B cell (primary cell): ENCODE measurements around the gene MYD88. TPM values are rescaled to one million over a fixed set of nuclear protein-coding genes. Genes with fewer than 3 reads are reported as not detected.

Experiments
- ATAC-seq: fragments of 200-7000 bp; cut with Tn5 transposase; one replicate; pipeline ENCODE4 v1.10.0; 2021; ENCODE audit warnings: low read depth, mild to moderate bottlenecking, moderate number of reproducible peaks, moderate library complexity
- CTCF ChIA-PET: fragments of 350-600 bp; sonication (Branson Sonifier 250); formaldehyde crosslinking; loops from one replicate; lab custom pipeline; 2021; ENCODE audit warnings: antibody characterized with exemption, inconsistent platforms; lab: Charles Lee
- POLR2A ChIA-PET: fragments of 350-600 bp; sonication (Branson Sonifier 250); formaldehyde crosslinking; loops from one replicate; lab custom pipeline; 2021; ENCODE audit warnings: antibody characterized with exemption; lab: Charles Lee
- DNase-seq: peaks from one replicate; pipeline ENCODE4 v3.0.0; 2013
- H2AFZ ChIP-seq: 2 replicates; pipeline ENCODE4 v1.6.1; 2012; ENCODE audit warnings: mild to moderate bottlenecking, low read depth, low read length; ENCODE audit not compliant: insufficient read depth, poor library complexity, severe bottlenecking
- H3K27ac ChIP-seq, 2 donors: 1 replicate in 1 of 2; 2 replicates in 1 of 2; pipeline ENCODE4 v1.5.1; 2012 to 2013; ENCODE audit warnings: low read length in 2 of 2, mild to moderate bottlenecking in 2 of 2, moderate library complexity in 1 of 2
- H3K27me3 ChIP-seq, 4 experiments: fragments of 200-600 bp in 1 of 4; sonication (generic) in 1 of 4; replicated peaks in 1 of 4; 1 replicate in 2 of 4; 2 replicates in 2 of 4; pipeline versions ENCODE4 v1.6.1 to v1.7.0; 2013 to 2016; ENCODE audit warnings: low read length in 3 of 4, mild to moderate bottlenecking in 2 of 4, mixed read lengths in 1 of 4, moderate library complexity in 1 of 4; ENCODE audit not compliant: insufficient read depth in 4 of 4, control insufficient read depth in 3 of 4; ENCODE audit errors: control extremely low read depth in 1 of 4
- H3K36me3 ChIP-seq, 2 experiments: replicated peaks in 1 of 2; 1 replicate in 1 of 2; 2 replicates in 1 of 2; pipeline versions ENCODE4 v1.6.1 to v1.7.1; 2013; ENCODE audit warnings: low read length in 1 of 2; ENCODE audit not compliant: insufficient read depth in 2 of 2, control insufficient read depth in 1 of 2; ENCODE audit errors: control extremely low read depth in 1 of 2, extremely low read depth in 1 of 2
- H3K4me1 ChIP-seq, 2 donors: fragments of 200-600 bp in 1 of 2; sonication (generic) in 1 of 2; 1 replicate in 1 of 2; 2 replicates in 1 of 2; pipeline versions ENCODE4 v1.5.1 to v1.6.1; 2013 to 2017; ENCODE audit warnings: low read length in 2 of 2; ENCODE audit not compliant: control insufficient read depth in 2 of 2, insufficient read depth in 2 of 2
- H3K4me2 ChIP-seq: replicated peaks from 2 replicates; pipeline ENCODE3; 2012; ENCODE audit warnings: mild to moderate bottlenecking, low read depth, low read length; ENCODE audit not compliant: poor library complexity, severe bottlenecking
- H3K4me3 ChIP-seq, 5 experiments: fragments of 200-600 bp in 1 of 5; sonication (generic) in 1 of 5; 1 replicate in 3 of 5; 2 replicates in 2 of 5; pipeline versions ENCODE4 v1.5.1 to v1.7.0; 2011 to 2016; ENCODE audit warnings: low read length in 4 of 5, mild to moderate bottlenecking in 4 of 5, low read depth in 2 of 5, control low read depth in 1 of 5, moderate library complexity in 1 of 5; ENCODE audit not compliant: insufficient read depth in 1 of 5; ENCODE audit errors: control extremely low read depth in 1 of 5, extremely low read depth in 1 of 5
- H3K79me2 ChIP-seq: fragments of 200-600 bp; sonication (generic); one replicate; pipeline ENCODE4 v1.6.0; 2016; ENCODE audit warnings: low read length; ENCODE audit not compliant: control insufficient read depth, insufficient read depth
- H3K9ac ChIP-seq: fragments of 200-600 bp; sonication (generic); 2 replicates; pipeline ENCODE4 v1.6.1; 2017; ENCODE audit warnings: mild to moderate bottlenecking, low read length, moderate library complexity
- H3K9me3 ChIP-seq, 3 donors: one replicate each; pipeline versions ENCODE4 v1.6.1 to v1.7.1; 2013; ENCODE audit warnings: low read length in 2 of 3; ENCODE audit not compliant: control insufficient read depth in 2 of 3, insufficient read depth in 1 of 3; ENCODE audit errors: control extremely low read depth in 1 of 3
- H4K20me1 ChIP-seq: 2 replicates; pipeline ENCODE4 v1.6.0; 2012; ENCODE audit warnings: mild to moderate bottlenecking, low read length; ENCODE audit not compliant: insufficient read depth, control insufficient read depth, poor library complexity, severe bottlenecking
- H3K27ac Mint-ChIP-seq: one replicate; pipeline ENCODE4 v1.8.0; 2021; ENCODE audit warnings: mixed read lengths
- H3K27me3 Mint-ChIP-seq: one replicate; pipeline ENCODE4 v1.8.0; 2021; ENCODE audit warnings: mixed read lengths
- H3K4me1 Mint-ChIP-seq: one replicate; pipeline ENCODE4 v1.8.0; 2021; ENCODE audit warnings: mixed read lengths
- H3K4me3 Mint-ChIP-seq: one replicate; pipeline ENCODE4 v1.8.0; 2021; ENCODE audit warnings: mixed read lengths
- H3K9me3 Mint-ChIP-seq: one replicate; pipeline ENCODE4 v1.8.0; 2022; ENCODE audit warnings: mixed read lengths; ENCODE audit not compliant: insufficient read depth
- CTCF ChIP-seq: fragments of 200-600 bp; IDR thresholded peaks from one replicate; pipeline ENCODE4 v1.8.0; 2022; ENCODE audit warnings: antibody characterized with exemption, mild to moderate bottlenecking
- EZH2 ChIP-seq: IDR thresholded peaks from 2 replicates; pipeline ENCODE4 v1.6.1; 2012; ENCODE audit warnings: borderline replicate concordance, low read depth, mild to moderate bottlenecking, moderate library complexity, low read length; ENCODE audit not compliant: insufficient read depth, poor library complexity, severe bottlenecking
- whole genome bisulfite sequencing: methylation state at CpG from one replicate; pipeline ENCODE4 v1.1.5; 2013; ENCODE audit warnings: missing lambda C conversion rate; ENCODE audit not compliant: insufficient coverage; 5-methylcytosine and 5-hydroxymethylcytosine counted together
- intact Hi-C: fragments of 100-400 bp; cut with micrococcal nuclease; formaldehyde crosslinking; loops from one replicate; pipeline ENCODE4 v1.10.0; 2022
- polyA plus RNA-seq: library from polyadenylated mRNA; depleted of rRNA; stranded (reverse); fragments of >200 nt; gene quantifications from 2 replicates; pipeline ENCODE4 v1.2.3, GENCODE V29; 2012
- total RNA-seq, 2 donors: library from RNA; stranded (reverse); fragments of 120-200 nt in 1 of 2; gene quantifications; 1 replicate in 1 of 2; 2 replicates in 1 of 2; pipeline versions ENCODE4 v1.2.3 to v1.2.4, GENCODE V29; 2013 to 2022

Gene MYD88
- total and polyA plus RNA-seq, 2 donors (not counting 1 experiment from before 2014, with no cell fraction given) = 48.0 to 52.3 TPM

GRCh38 chr3:38137615-38138348, 679 bp upstream of the MYD88 start:
- intact Hi-C loops = loop anchor here (1.0 to 10.0 kb wide), 7 partner anchors 15 to 1270 kb away; partner anchors contain the start of genes DLEC1, GORASP1, OXSR1 and RPSA
- no peaks in the 10 kb centered on the region for H3K9me3 Mint-ChIP-seq
- Histone ChIP-seq H3K9ac (peak overlapping the region; percentile 95), H3K4me2 (peak overlapping the region; percentile 88), H3K4me3 (peak overlapping the region; percentile 84 to 98 (median 92)), H4K20me1 (peaks cover 20% of the 10 kb centered on the region), H3K4me1 (peaks cover 39 to 52% of the 10 kb centered on the region in 2 donors), H3K79me2 (peaks cover 62% of the 10 kb centered on the region), H2AFZ (peak overlapping the region; percentile 99), H3K27me3 (no peaks in the 10 kb centered on the region), H3K36me3 (peaks cover 6 to 36% of the 10 kb centered on the region in 2 experiments), H3K9me3 (no peaks in the 10 kb centered on the region), H3K27ac (peak overlapping the region; percentile 85 to 87)
- 18% methylated on average over 22 of the region's 22 CpGs for WGBS
- H3K27me3 Mint-ChIP-seq = no peaks in the 10 kb centered on the region
- CTCF ChIA-PET = interaction anchor here (0.6 to 4.9 kb wide), 8 partner anchors 14 to 880 kb away, joined by 3 to 41 read pairs (median 4); partner anchors contain the start of gene OXSR1
- DNase-seq (peak; percentile 63), ATAC-seq (no peak)
- H3K4me3 Mint-ChIP-seq = peak overlapping the region; percentile 92
- peaks cover 66% of the 10 kb centered on the region for H3K4me1 Mint-ChIP-seq
- TF ChIP-seq CTCF = no peak
- TF ChIP-seq EZH2 = no peak
- POLR2A ChIA-PET = interaction anchor here (1.1 to 4.1 kb wide), 2 partner anchors 27 to 99 kb away, joined by 4 to 75 read pairs; partner anchors contain the start of genes DLEC1 and OXSR1
- peak overlapping the region; percentile 94 for H3K27ac Mint-ChIP-seq

- no peaks in the 10 kb centered on the region for H3K27me3 Mint-ChIP-seq
- Histone ChIP-seq H3K9me3 (no peaks in the 10 kb centered on the region), H3K9ac (peak overlapping the region; percentile 95), H4K20me1 (peaks cover 6% of the 10 kb centered on the region), H3K4me3 (peak overlapping the region; percentile 84 to 98 (median 92)), H3K4me1 (peaks cover 39 to 52% of the 10 kb centered on the region in 2 donors), H2AFZ (peak overlapping the region; percentile 99), H3K4me2 (peak overlapping the region; percentile 88), H3K27me3 (no peaks in the 10 kb centered on the region), H3K79me2 (peaks cover 48% of the 10 kb centered on the region), H3K27ac (peak overlapping the region; percentile 3 to 87), H3K36me3 (peaks cover 4 to 23% of the 10 kb centered on the region in 2 experiments)
- ChIA-PET CTCF (interaction anchor here (4.9 kb wide), 1 partner anchor 25 kb away, joined by 41 read pairs; the partner anchor contains the start of gene OXSR1), POLR2A (interaction anchor here (0.8 to 4.1 kb wide), 2 partner anchors 9 to 26 kb away, joined by 3 to 75 read pairs; partner anchors contain the start of gene OXSR1)
- peak overlapping the region; percentile 94 for H3K27ac Mint-ChIP-seq
- no peak for TF ChIP-seq CTCF
- TF ChIP-seq EZH2 = no peak
- peaks cover 67% of the 10 kb centered on the region for H3K4me1 Mint-ChIP-seq
- H3K4me3 Mint-ChIP-seq = peak overlapping the region; percentile 92
- no peaks in the 10 kb centered on the region for H3K9me3 Mint-ChIP-seq
- DNase-seq (no peak), ATAC-seq (no peak)
- intact Hi-C loops = loop anchor here (2.0 to 10.0 kb wide), 5 partner anchors 14 to 1268 kb away; partner anchors contain the start of genes GORASP1, RPSA, SLC25A38 and TTC21A
- WGBS = 3% methylated on average over 7 of the region's 8 CpGs
Observed at GRCh38 chr3:38139191-38139590, 730 bp downstream of the MYD88 start.
